ENCODE results near the gene PUS10.

The PUS10 gene

GRCh38 chr2:60964651-60965498, 53.2 kb downstream of the PUS10 start:
- no peaks in the 10 kb centered on the region for H3K36me3 ChIP-seq (ENCODE audit: insufficient read depth, low read length)
- H3K9ac ChIP-seq (ENCODE audit: low read length) = no peak overlapping the region
- H3K4me3 ChIP-seq (ENCODE audit: low read depth in 1 of 2, low read length in 2 of 2) = no peak overlapping the region
- H3K9me3 ChIP-seq (ENCODE audit: low read length) = no peaks in the 10 kb centered on the region
- no peaks in the 10 kb centered on the region for H3K4me1 ChIP-seq (ENCODE audit: insufficient read depth, low read length)
- no peak overlapping the region for H3K27ac ChIP-seq (ENCODE audit: low read depth, low read length)
- no peaks in the 10 kb centered on the region for H3K27me3 ChIP-seq (ENCODE audit: control insufficient read depth in 1 of 2, insufficient read depth in 2 of 2, low read length in 2 of 2)

GRCh38 chr2:60963190-60963589, 54.9 kb downstream of the PUS10 start:
- Histone ChIP-seq H3K4me3 (ENCODE audit: low read depth in 1 of 2, low read length in 2 of 2) (no peak overlapping the region), H3K27ac (ENCODE audit: low read depth, low read length) (no peak overlapping the region), H3K4me1 (ENCODE audit: insufficient read depth, low read length) (no peaks in the 10 kb centered on the region), H3K9ac (ENCODE audit: low read length) (no peak overlapping the region), H3K36me3 (ENCODE audit: insufficient read depth, low read length) (no peaks in the 10 kb centered on the region), H3K27me3 (ENCODE audit: control insufficient read depth in 1 of 2, insufficient read depth in 2 of 2, low read length in 2 of 2) (no peaks in the 10 kb centered on the region), H3K9me3 (ENCODE audit: low read length) (no peaks in the 10 kb centered on the region)

GRCh38 chr2:60962528-60962927, 55.5 kb downstream of the PUS10 start:
- no peaks in the 10 kb centered on the region for H3K36me3 ChIP-seq (ENCODE audit: insufficient read depth, low read length)
- no peaks in the 10 kb centered on the region for H3K9me3 ChIP-seq (ENCODE audit: low read length)
- H3K4me3 ChIP-seq (ENCODE audit: low read depth in 1 of 2, low read length in 2 of 2) = no peak overlapping the region
- no peak overlapping the region for H3K9ac ChIP-seq (ENCODE audit: low read length)
- H3K27ac ChIP-seq (ENCODE audit: low read depth, low read length) = no peak overlapping the region
- no peaks in the 10 kb centered on the region for H3K4me1 ChIP-seq (ENCODE audit: insufficient read depth, low read length)
- H3K27me3 ChIP-seq (ENCODE audit: control insufficient read depth in 1 of 2, insufficient read depth in 2 of 2, low read length in 2 of 2) = no peaks in the 10 kb centered on the region

GRCh38 chr2:60961457-60961856, 56.6 kb downstream of the PUS10 start:
- no peaks in the 10 kb centered on the region for H3K4me1 ChIP-seq (ENCODE audit: insufficient read depth, low read length)
- no peaks in the 10 kb centered on the region for H3K9me3 ChIP-seq (ENCODE audit: low read length)
- H3K36me3 ChIP-seq (ENCODE audit: insufficient read depth, low read length) = no peaks in the 10 kb centered on the region
- H3K4me3 ChIP-seq (ENCODE audit: low read depth in 1 of 2, low read length in 2 of 2) = no peak overlapping the region
- no peak overlapping the region for H3K27ac ChIP-seq (ENCODE audit: low read depth, low read length)
- no peaks in the 10 kb centered on the region for H3K27me3 ChIP-seq (ENCODE audit: control insufficient read depth in 1 of 2, insufficient read depth in 2 of 2, low read length in 2 of 2)
- H3K9ac ChIP-seq (ENCODE audit: low read length) = no peak overlapping the region

- H3K9me3 ChIP-seq (ENCODE audit: low read length) = no peaks in the 10 kb centered on the region
- no peaks in the 10 kb centered on the region for H3K27me3 ChIP-seq (ENCODE audit: control insufficient read depth in 1 of 2, insufficient read depth in 2 of 2, low read length in 2 of 2)
- H3K27ac ChIP-seq (ENCODE audit: low read depth, low read length) = no peak overlapping the region
These were observed 57.3 kb downstream of the PUS10 start for GRCh38 chr2:60960706-60961105.

GRCh38 chr2:60959501-60959900, 58.6 kb downstream of the PUS10 start:
- Histone ChIP-seq H3K9me3 (ENCODE audit: low read length) (no peaks in the 10 kb centered on the region), H3K36me3 (ENCODE audit: insufficient read depth, low read length) (no peaks in the 10 kb centered on the region), H3K4me1 (ENCODE audit: insufficient read depth, low read length) (no peaks in the 10 kb centered on the region), H3K27ac (ENCODE audit: low read depth, low read length) (no peak overlapping the region), H3K27me3 (ENCODE audit: control insufficient read depth in 1 of 2, insufficient read depth in 2 of 2, low read length in 2 of 2) (no peaks in the 10 kb centered on the region), H3K4me3 (ENCODE audit: low read depth in 1 of 2, low read length in 2 of 2) (no peak overlapping the region), H3K9ac (ENCODE audit: low read length) (no peak overlapping the region)

More at GRCh38 chr2:60960706-60961105, 57.3 kb downstream of the PUS10 start:
- H3K9ac ChIP-seq (ENCODE audit: low read length) = no peak overlapping the region
- H3K4me1 ChIP-seq (ENCODE audit: insufficient read depth, low read length) = no peaks in the 10 kb centered on the region
- H3K4me3 ChIP-seq (ENCODE audit: low read depth in 1 of 2, low read length in 2 of 2) = no peak overlapping the region
- H3K36me3 ChIP-seq (ENCODE audit: insufficient read depth, low read length) = no peaks in the 10 kb centered on the region

GRCh38 chr2:60958800-60959199, 59.3 kb downstream of the PUS10 start:
- Histone ChIP-seq H3K9ac (ENCODE audit: low read length) (no peak overlapping the region), H3K36me3 (ENCODE audit: insufficient read depth, low read length) (no peaks in the 10 kb centered on the region), H3K9me3 (ENCODE audit: low read length) (no peaks in the 10 kb centered on the region), H3K27me3 (ENCODE audit: control insufficient read depth in 1 of 2, insufficient read depth in 2 of 2, low read length in 2 of 2) (no peaks in the 10 kb centered on the region), H3K4me3 (ENCODE audit: low read depth in 1 of 2, low read length in 2 of 2) (no peak overlapping the region), H3K27ac (ENCODE audit: low read depth, low read length) (no peak overlapping the region), H3K4me1 (ENCODE audit: insufficient read depth, low read length) (no peaks in the 10 kb centered on the region)

- Histone ChIP-seq H3K4me1 (ENCODE audit: insufficient read depth, low read length) (no peaks in the 10 kb centered on the region), H3K36me3 (ENCODE audit: insufficient read depth, low read length) (no peaks in the 10 kb centered on the region), H3K27me3 (ENCODE audit: control insufficient read depth in 1 of 2, insufficient read depth in 2 of 2, low read length in 2 of 2) (no peaks in the 10 kb centered on the region), H3K4me3 (ENCODE audit: low read depth in 1 of 2, low read length in 2 of 2) (no peak overlapping the region), H3K9ac (ENCODE audit: low read length) (no peak overlapping the region), H3K9me3 (ENCODE audit: low read length) (no peaks in the 10 kb centered on the region), H3K27ac (ENCODE audit: low read depth, low read length) (no peak overlapping the region)
These were observed 59.7 kb downstream of the PUS10 start for GRCh38 chr2:60958361-60958760.

GRCh38 chr2:60957643-60958042, 60.4 kb downstream of the PUS10 start:
- no peaks in the 10 kb centered on the region for H3K4me1 ChIP-seq (ENCODE audit: insufficient read depth, low read length)
- H3K4me3 ChIP-seq (ENCODE audit: low read depth in 1 of 2, low read length in 2 of 2) = no peak overlapping the region
- no peaks in the 10 kb centered on the region for H3K36me3 ChIP-seq (ENCODE audit: insufficient read depth, low read length)
- H3K27ac ChIP-seq (ENCODE audit: low read depth, low read length) = no peak overlapping the region
- no peaks in the 10 kb centered on the region for H3K9me3 ChIP-seq (ENCODE audit: low read length)
- H3K27me3 ChIP-seq (ENCODE audit: control insufficient read depth in 1 of 2, insufficient read depth in 2 of 2, low read length in 2 of 2) = no peaks in the 10 kb centered on the region
- H3K9ac ChIP-seq (ENCODE audit: low read length) = no peak overlapping the region

GRCh38 chr2:60957224-60957623, 60.8 kb downstream of the PUS10 start:
- no peak overlapping the region for H3K9ac ChIP-seq (ENCODE audit: low read length)
- no peaks in the 10 kb centered on the region for H3K9me3 ChIP-seq (ENCODE audit: low read length)
- no peak overlapping the region for H3K4me3 ChIP-seq (ENCODE audit: low read depth in 1 of 2, low read length in 2 of 2)
- H3K27ac ChIP-seq (ENCODE audit: low read depth, low read length) = no peak overlapping the region
- no peaks in the 10 kb centered on the region for H3K36me3 ChIP-seq (ENCODE audit: insufficient read depth, low read length)
- H3K27me3 ChIP-seq (ENCODE audit: control insufficient read depth in 1 of 2, insufficient read depth in 2 of 2, low read length in 2 of 2) = no peaks in the 10 kb centered on the region
- no peaks in the 10 kb centered on the region for H3K4me1 ChIP-seq (ENCODE audit: insufficient read depth, low read length)

- no peaks in the 10 kb centered on the region for H3K36me3 ChIP-seq (ENCODE audit: insufficient read depth, low read length)
- no peaks in the 10 kb centered on the region for H3K4me1 ChIP-seq (ENCODE audit: insufficient read depth, low read length)
- H3K9me3 ChIP-seq (ENCODE audit: low read length) = no peaks in the 10 kb centered on the region
- H3K4me3 ChIP-seq (ENCODE audit: low read depth in 1 of 2, low read length in 2 of 2) = no peak overlapping the region
- no peaks in the 10 kb centered on the region for H3K27me3 ChIP-seq (ENCODE audit: control insufficient read depth in 1 of 2, insufficient read depth in 2 of 2, low read length in 2 of 2)
- H3K9ac ChIP-seq (ENCODE audit: low read length) = no peak overlapping the region
- no peak overlapping the region for H3K27ac ChIP-seq (ENCODE audit: low read depth, low read length)
These were observed 63.9 kb downstream of the PUS10 start for GRCh38 chr2:60954139-60954538.

GRCh38 chr2:60948926-60949579, 69.0 kb downstream of the PUS10 start:
- Histone ChIP-seq H3K27me3 (ENCODE audit: control insufficient read depth in 1 of 2, insufficient read depth in 2 of 2, low read length in 2 of 2) (no peaks in the 10 kb centered on the region), H3K9ac (ENCODE audit: low read length) (no peak overlapping the region), H3K4me3 (ENCODE audit: low read depth in 1 of 2, low read length in 2 of 2) (no peak overlapping the region), H3K27ac (ENCODE audit: low read depth, low read length) (no peak overlapping the region), H3K4me1 (ENCODE audit: insufficient read depth, low read length) (no peaks in the 10 kb centered on the region), H3K36me3 (ENCODE audit: insufficient read depth, low read length) (no peaks in the 10 kb centered on the region), H3K9me3 (ENCODE audit: low read length) (no peaks in the 10 kb centered on the region)

All from muscle layer of colon (tissue), 2 donors.